GM23338 (cell line): Measurements from ENCODE around the gene SETD1A. TPM values are rescaled to one million over a fixed set of nuclear protein-coding genes. Genes with fewer than 3 reads are reported as not detected.
A peak's percentile ranks its signal among the peaks of the same experiment; 100 is the strongest.

ENCODE experiments used
- ATAC-seq: fragments of 200-7000 bp; cut with Tn5 transposase; 3 replicates; pipeline ENCODE4 v1.9.1; 2020
- DNase-seq: peaks from one replicate; pipeline ENCODE4 v3.0.0-alpha.2; 2015; ENCODE audit warnings: low spot score
- H2AFZ ChIP-seq: fragments of 200-600 bp; sonication (generic); 2 replicates; pipeline ENCODE4 v1.8.0; 2016; ENCODE audit warnings: antibody characterized with exemption, mild to moderate bottlenecking, moderate library complexity
- H3F3A ChIP-seq: fragments of 200-600 bp; sonication (generic); replicated peaks from 2 replicates; pipeline ENCODE4 v1.8.0; 2017; ENCODE audit warnings: antibody characterized with exemption, mixed run types, low read depth
- H3K27ac ChIP-seq: fragments of 200-600 bp; sonication (generic); 2 replicates; pipeline ENCODE4 v1.6.1; 2016; ENCODE audit warnings: low read depth
- H3K27me3 ChIP-seq: fragments of 200-600 bp; sonication (generic); 2 replicates; pipeline ENCODE4 v1.8.0; 2016; ENCODE audit warnings: mild to moderate bottlenecking, mixed run types, moderate library complexity; ENCODE audit not compliant: insufficient read depth
- H3K36me3 ChIP-seq: fragments of 200-600 bp; sonication (generic); 2 replicates; pipeline ENCODE4 v1.8.0; 2016; ENCODE audit warnings: mild to moderate bottlenecking; ENCODE audit not compliant: insufficient read depth
- H3K4me1 ChIP-seq: fragments of 200-600 bp; sonication (generic); 2 replicates; pipeline ENCODE4 v1.8.0; 2016; ENCODE audit warnings: mild to moderate bottlenecking, moderate library complexity; ENCODE audit not compliant: insufficient read depth
- H3K4me2 ChIP-seq: fragments of 200-600 bp; sonication (generic); 2 replicates; pipeline ENCODE4 v1.7.1; 2017; ENCODE audit warnings: mixed run types
- H3K4me3 ChIP-seq: fragments of 200-600 bp; sonication (generic); 2 replicates; pipeline ENCODE4 v1.6.1; 2016; ENCODE audit warnings: mixed run types
- H3K79me2 ChIP-seq: fragments of 200-600 bp; sonication (generic); replicated peaks from 2 replicates; pipeline ENCODE4 v1.8.0; 2017; ENCODE audit warnings: mild to moderate bottlenecking; ENCODE audit not compliant: insufficient read depth
- H3K9me2 ChIP-seq: fragments of 200-600 bp; sonication (generic); 2 replicates; pipeline ENCODE4 v1.8.0; 2017; ENCODE audit not compliant: insufficient read depth
- H4K20me1 ChIP-seq: fragments of 200-600 bp; sonication (generic); replicated peaks from 2 replicates; pipeline ENCODE4 v1.8.0; 2017; ENCODE audit warnings: mild to moderate bottlenecking; ENCODE audit not compliant: insufficient read depth
- H3K27ac Mint-ChIP-seq: 2 replicates; pipeline ENCODE4 v1.8.0; 2020; ENCODE audit warnings: inconsistent platforms, mild to moderate bottlenecking, moderate library complexity, mixed read lengths
- H3K27me3 Mint-ChIP-seq: 3 replicates; pipeline ENCODE4 v1.8.0; 2022; ENCODE audit warnings: low read depth, mild to moderate bottlenecking, moderate library complexity, mixed read lengths, inconsistent platforms; ENCODE audit not compliant: insufficient read depth, poor library complexity
- H3K36me3 Mint-ChIP-seq: 3 replicates; pipeline ENCODE4 v1.8.0; 2021; ENCODE audit warnings: low read depth, mild to moderate bottlenecking, inconsistent platforms, moderate library complexity, mixed read lengths
- H3K4me1 Mint-ChIP-seq: 3 replicates; pipeline ENCODE4 v1.8.0; 2020; ENCODE audit warnings: mild to moderate bottlenecking, inconsistent platforms, mixed read lengths
- H3K4me3 Mint-ChIP-seq: 3 replicates; pipeline ENCODE4 v1.8.0; 2021; ENCODE audit warnings: moderate library complexity, mild to moderate bottlenecking, inconsistent platforms, mixed read lengths
- H3K9me3 Mint-ChIP-seq: 3 replicates; pipeline ENCODE4 v1.8.0; 2020; ENCODE audit warnings: moderate library complexity, mild to moderate bottlenecking, inconsistent platforms, mixed read lengths
- CREB1 ChIP-seq: fragments of 250-450 bp; sonication (Bioruptor Pico); IDR thresholded peaks from 2 replicates; pipeline ENCODE4 v1.5.0; 2020; ENCODE audit warnings: low read depth, mild to moderate bottlenecking, moderate library complexity
- EZH2 ChIP-seq: fragments of 200-600 bp; sonication (generic); IDR thresholded peaks from one replicate; pipeline ENCODE4 v1.8.0; 2017; ENCODE audit warnings: antibody characterized with exemption, mild to moderate bottlenecking, low read depth; ENCODE audit not compliant: unreplicated experiment
- EZH2phosphoT487 ChIP-seq: fragments of 200-600 bp; sonication (generic); IDR thresholded peaks from one replicate; pipeline ENCODE4 v1.8.1; 2018; ENCODE audit warnings: antibody characterized with exemption; ENCODE audit not compliant: unreplicated experiment
- JUNB ChIP-seq: IDR thresholded peaks from one replicate; pipeline ENCODE4 v1.6.1; 2016; ENCODE audit warnings: antibody characterized with exemption; ENCODE audit not compliant: unreplicated experiment
- NANOG ChIP-seq: IDR thresholded peaks from 2 replicates; pipeline ENCODE4 v1.6.1; 2016; ENCODE audit warnings: antibody characterized with exemption, borderline replicate concordance
- POLR2AphosphoS5 ChIP-seq: IDR thresholded peaks from 2 replicates; pipeline ENCODE4 v1.6.1; 2016; ENCODE audit warnings: antibody characterized with exemption, low read depth
- STAT1 ChIP-seq: IDR thresholded peaks from one replicate; pipeline ENCODE4 v1.6.1; 2016; ENCODE audit warnings: antibody characterized with exemption; ENCODE audit not compliant: unreplicated experiment
- ZNF114 ChIP-seq: fragments of 250-450 bp; sonication (Bioruptor Pico); IDR thresholded peaks from 2 replicates; pipeline ENCODE4 v1.5.0; 2020; ENCODE audit warnings: mild to moderate bottlenecking, moderate library complexity
- ZNF331 ChIP-seq: fragments of 250-450 bp; sonication (Bioruptor Pico); IDR thresholded peaks from 2 replicates; pipeline ENCODE4 v1.5.0; 2020; ENCODE audit warnings: low read depth, mild to moderate bottlenecking, moderate library complexity
- polyA plus RNA-seq: library from polyadenylated mRNA; unstranded; fragments of >200 nt; fragmentation: Nextera tagmentation; extraction: Ambion mirVana; gene quantifications from 2 replicates; pipeline ENCODE4 v1.2.1, GENCODE V29; 2016
- total RNA-seq: library from RNA; depleted of rRNA; stranded (reverse); fragments of >200 nt; shearing (Covaris generic); gene quantifications from 2 replicates; pipeline ENCODE4 v1.2.3, GENCODE V29; 2014
- TF ChIP-seq, protein P1 (sequence below), 2 experiments: fragments of 200-600 bp in 1 of 2; sonication (generic) in 1 of 2; conservative IDR thresholded peaks; 2 replicates each; pipeline versions ENCODE4 v1.5.1 to v1.6.1; 2016 to 2017; ENCODE audit warnings: antibody characterized with exemption in 2 of 2, low read depth in 2 of 2, mild to moderate bottlenecking in 2 of 2, moderate library complexity in 1 of 2
- TF ChIP-seq, protein P2 (sequence below): IDR thresholded peaks from one replicate; pipeline ENCODE4 v1.6.1; 2018; ENCODE audit warnings: antibody characterized with exemption; ENCODE audit not compliant: unreplicated experiment
- TF ChIP-seq, protein P3 (sequence below): IDR thresholded peaks from 2 replicates; pipeline ENCODE4 v1.6.1; 2016; ENCODE audit warnings: antibody characterized with exemption
- TF ChIP-seq, protein P4 (sequence below): fragments of 250-450 bp; sonication (Bioruptor Pico); IDR thresholded peaks from 2 replicates; pipeline ENCODE4 v1.5.0; 2020; ENCODE audit warnings: mild to moderate bottlenecking, moderate library complexity

Gene SETD1A
- total and polyA plus RNA-seq, 2 experiments from 2014 or later = 10.8 to 21.9 TPM

DNA sequence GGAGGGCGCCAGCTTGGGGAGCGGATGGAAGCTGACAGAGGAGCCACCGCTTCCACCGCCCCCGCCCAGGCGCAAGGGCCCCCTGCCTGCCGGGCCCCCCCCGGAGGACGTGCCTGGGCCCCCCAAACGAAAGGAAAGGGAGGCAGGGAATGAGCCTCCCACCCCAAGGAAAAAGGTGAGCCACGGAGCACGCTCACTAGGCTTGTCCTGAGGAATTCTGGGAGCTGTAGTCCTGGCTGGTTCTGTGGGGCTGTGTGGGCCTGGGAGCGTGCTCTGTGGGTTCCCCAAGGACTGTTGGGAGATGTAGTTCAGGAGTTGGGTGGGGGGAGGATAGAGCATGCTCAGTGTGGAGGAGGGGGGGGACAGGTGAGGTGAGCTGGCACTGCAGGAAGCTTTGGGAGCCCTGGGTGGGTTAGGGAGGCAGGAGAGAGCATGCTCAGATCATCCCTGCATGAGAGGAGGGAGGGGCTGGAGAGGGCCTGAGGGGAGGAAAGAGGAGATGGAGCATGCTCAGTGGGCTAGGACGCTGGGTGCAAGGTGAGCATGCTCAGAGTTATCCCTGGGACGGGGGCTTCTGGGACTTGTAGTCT, 29.7 kb upstream of the SETD1A start:
- H3K79me2 ChIP-seq = peaks cover 18% of the 10 kb centered on the region
- peaks cover 11% of the 10 kb centered on the region for H3K4me1 Mint-ChIP-seq
- H3K9me3 Mint-ChIP-seq = no peaks in the 10 kb centered on the region
- DNase-seq (peak; percentile 85), ATAC-seq (peak; percentile 72)
- no peak overlapping the region for H3K27ac ChIP-seq
- peaks cover 41% of the 10 kb centered on the region for H3K36me3 Mint-ChIP-seq
- H3K4me2 ChIP-seq = peak overlapping the region; percentile 48; the same call in 1 of the 2 replicates
- H4K20me1 ChIP-seq = peaks cover 4% of the 10 kb centered on the region; the same call in 1 of the 2 replicates
- H3K4me1 ChIP-seq = peaks cover 9% of the 10 kb centered on the region; the same call in 1 of the 2 replicates
- peaks cover 27% of the 10 kb centered on the region for H3K36me3 ChIP-seq
- no peaks in the 10 kb centered on the region for H3K27me3 ChIP-seq
- no peak for TF ChIP-seq ZNF331 (CRISPR knock-in tag)
- peak; percentile 41 for TF ChIP-seq POLR2AphosphoS5
- TF ChIP-seq, protein P1, sequence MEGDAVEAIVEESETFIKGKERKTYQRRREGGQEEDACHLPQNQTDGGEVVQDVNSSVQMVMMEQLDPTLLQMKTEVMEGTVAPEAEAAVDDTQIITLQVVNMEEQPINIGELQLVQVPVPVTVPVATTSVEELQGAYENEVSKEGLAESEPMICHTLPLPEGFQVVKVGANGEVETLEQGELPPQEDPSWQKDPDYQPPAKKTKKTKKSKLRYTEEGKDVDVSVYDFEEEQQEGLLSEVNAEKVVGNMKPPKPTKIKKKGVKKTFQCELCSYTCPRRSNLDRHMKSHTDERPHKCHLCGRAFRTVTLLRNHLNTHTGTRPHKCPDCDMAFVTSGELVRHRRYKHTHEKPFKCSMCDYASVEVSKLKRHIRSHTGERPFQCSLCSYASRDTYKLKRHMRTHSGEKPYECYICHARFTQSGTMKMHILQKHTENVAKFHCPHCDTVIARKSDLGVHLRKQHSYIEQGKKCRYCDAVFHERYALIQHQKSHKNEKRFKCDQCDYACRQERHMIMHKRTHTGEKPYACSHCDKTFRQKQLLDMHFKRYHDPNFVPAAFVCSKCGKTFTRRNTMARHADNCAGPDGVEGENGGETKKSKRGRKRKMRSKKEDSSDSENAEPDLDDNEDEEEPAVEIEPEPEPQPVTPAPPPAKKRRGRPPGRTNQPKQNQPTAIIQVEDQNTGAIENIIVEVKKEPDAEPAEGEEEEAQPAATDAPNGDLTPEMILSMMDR (conservative IDR thresholded peaks at IDR 0.05; ENCODE audit: low read depth in 2 of 2) = no peak
- no peak for TF ChIP-seq EZH2
- TF ChIP-seq JUNB = no peak
- TF ChIP-seq, protein P2, sequence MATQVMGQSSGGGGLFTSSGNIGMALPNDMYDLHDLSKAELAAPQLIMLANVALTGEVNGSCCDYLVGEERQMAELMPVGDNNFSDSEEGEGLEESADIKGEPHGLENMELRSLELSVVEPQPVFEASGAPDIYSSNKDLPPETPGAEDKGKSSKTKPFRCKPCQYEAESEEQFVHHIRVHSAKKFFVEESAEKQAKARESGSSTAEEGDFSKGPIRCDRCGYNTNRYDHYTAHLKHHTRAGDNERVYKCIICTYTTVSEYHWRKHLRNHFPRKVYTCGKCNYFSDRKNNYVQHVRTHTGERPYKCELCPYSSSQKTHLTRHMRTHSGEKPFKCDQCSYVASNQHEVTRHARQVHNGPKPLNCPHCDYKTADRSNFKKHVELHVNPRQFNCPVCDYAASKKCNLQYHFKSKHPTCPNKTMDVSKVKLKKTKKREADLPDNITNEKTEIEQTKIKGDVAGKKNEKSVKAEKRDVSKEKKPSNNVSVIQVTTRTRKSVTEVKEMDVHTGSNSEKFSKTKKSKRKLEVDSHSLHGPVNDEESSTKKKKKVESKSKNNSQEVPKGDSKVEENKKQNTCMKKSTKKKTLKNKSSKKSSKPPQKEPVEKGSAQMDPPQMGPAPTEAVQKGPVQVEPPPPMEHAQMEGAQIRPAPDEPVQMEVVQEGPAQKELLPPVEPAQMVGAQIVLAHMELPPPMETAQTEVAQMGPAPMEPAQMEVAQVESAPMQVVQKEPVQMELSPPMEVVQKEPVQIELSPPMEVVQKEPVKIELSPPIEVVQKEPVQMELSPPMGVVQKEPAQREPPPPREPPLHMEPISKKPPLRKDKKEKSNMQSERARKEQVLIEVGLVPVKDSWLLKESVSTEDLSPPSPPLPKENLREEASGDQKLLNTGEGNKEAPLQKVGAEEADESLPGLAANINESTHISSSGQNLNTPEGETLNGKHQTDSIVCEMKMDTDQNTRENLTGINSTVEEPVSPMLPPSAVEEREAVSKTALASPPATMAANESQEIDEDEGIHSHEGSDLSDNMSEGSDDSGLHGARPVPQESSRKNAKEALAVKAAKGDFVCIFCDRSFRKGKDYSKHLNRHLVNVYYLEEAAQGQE = no peak
- TF ChIP-seq NANOG = no peak
- TF ChIP-seq ZNF114 = no peak
- no peak for TF ChIP-seq EZH2phosphoT487
- TF ChIP-seq, protein P3, sequence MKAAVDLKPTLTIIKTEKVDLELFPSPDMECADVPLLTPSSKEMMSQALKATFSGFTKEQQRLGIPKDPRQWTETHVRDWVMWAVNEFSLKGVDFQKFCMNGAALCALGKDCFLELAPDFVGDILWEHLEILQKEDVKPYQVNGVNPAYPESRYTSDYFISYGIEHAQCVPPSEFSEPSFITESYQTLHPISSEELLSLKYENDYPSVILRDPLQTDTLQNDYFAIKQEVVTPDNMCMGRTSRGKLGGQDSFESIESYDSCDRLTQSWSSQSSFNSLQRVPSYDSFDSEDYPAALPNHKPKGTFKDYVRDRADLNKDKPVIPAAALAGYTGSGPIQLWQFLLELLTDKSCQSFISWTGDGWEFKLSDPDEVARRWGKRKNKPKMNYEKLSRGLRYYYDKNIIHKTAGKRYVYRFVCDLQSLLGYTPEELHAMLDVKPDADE = peak; percentile 92
- TF ChIP-seq, protein P4, sequence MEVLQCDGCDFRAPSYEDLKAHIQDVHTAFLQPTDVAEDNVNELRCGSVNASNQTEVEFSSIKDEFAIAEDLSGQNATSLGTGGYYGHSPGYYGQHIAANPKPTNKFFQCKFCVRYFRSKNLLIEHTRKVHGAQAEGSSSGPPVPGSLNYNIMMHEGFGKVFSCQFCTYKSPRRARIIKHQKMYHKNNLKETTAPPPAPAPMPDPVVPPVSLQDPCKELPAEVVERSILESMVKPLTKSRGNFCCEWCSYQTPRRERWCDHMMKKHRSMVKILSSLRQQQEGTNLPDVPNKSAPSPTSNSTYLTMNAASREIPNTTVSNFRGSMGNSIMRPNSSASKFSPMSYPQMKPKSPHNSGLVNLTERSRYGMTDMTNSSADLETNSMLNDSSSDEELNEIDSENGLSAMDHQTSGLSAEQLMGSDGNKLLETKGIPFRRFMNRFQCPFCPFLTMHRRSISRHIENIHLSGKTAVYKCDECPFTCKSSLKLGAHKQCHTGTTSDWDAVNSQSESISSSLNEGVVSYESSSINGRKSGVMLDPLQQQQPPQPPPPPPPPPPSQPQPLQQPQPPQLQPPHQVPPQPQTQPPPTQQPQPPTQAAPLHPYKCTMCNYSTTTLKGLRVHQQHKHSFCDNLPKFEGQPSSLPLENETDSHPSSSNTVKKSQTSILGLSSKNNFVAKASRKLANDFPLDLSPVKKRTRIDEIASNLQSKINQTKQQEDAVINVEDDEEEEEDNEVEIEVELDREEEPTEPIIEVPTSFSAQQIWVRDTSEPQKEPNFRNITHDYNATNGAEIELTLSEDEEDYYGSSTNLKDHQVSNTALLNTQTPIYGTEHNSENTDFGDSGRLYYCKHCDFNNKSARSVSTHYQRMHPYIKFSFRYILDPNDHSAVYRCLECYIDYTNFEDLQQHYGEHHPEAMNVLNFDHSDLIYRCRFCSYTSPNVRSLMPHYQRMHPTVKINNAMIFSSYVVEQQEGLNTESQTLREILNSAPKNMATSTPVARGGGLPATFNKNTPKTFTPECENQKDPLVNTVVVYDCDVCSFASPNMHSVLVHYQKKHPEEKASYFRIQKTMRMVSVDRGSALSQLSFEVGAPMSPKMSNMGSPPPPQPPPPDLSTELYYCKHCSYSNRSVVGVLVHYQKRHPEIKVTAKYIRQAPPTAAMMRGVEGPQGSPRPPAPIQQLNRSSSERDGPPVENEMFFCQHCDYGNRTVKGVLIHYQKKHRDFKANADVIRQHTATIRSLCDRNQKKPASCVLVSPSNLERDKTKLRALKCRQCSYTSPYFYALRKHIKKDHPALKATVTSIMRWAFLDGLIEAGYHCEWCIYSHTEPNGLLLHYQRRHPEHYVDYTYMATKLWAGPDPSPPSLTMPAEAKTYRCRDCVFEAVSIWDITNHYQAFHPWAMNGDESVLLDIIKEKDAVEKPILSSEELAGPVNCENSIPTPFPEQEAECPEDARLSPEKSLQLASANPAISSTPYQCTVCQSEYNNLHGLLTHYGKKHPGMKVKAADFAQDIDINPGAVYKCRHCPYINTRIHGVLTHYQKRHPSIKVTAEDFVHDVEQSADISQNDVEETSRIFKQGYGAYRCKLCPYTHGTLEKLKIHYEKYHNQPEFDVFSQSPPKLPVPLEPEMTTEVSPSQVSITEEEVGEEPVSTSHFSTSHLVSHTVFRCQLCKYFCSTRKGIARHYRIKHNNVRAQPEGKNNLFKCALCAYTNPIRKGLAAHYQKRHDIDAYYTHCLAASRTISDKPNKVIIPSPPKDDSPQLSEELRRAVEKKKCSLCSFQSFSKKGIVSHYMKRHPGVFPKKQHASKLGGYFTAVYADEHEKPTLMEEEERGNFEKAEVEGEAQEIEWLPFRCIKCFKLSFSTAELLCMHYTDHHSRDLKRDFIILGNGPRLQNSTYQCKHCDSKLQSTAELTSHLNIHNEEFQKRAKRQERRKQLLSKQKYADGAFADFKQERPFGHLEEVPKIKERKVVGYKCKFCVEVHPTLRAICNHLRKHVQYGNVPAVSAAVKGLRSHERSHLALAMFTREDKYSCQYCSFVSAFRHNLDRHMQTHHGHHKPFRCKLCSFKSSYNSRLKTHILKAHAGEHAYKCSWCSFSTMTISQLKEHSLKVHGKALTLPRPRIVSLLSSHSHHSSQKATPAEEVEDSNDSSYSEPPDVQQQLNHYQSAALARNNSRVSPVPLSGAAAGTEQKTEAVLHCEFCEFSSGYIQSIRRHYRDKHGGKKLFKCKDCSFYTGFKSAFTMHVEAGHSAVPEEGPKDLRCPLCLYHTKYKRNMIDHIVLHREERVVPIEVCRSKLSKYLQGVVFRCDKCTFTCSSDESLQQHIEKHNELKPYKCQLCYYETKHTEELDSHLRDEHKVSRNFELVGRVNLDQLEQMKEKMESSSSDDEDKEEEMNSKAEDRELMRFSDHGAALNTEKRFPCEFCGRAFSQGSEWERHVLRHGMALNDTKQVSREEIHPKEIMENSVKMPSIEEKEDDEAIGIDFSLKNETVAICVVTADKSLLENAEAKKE (CRISPR knock-in tag) = no peak
- no peak for TF ChIP-seq CREB1 (CRISPR knock-in tag)
- TF ChIP-seq STAT1 = no peak
- H3K27me3 Mint-ChIP-seq = peaks cover 4% of the 10 kb centered on the region
- no peak overlapping the region for H2AFZ ChIP-seq
- peak overlapping the region; percentile 30; the same call in 1 of the 3 replicates for H3K4me3 Mint-ChIP-seq
- no peaks in the 10 kb centered on the region for H3K9me2 ChIP-seq
- H3F3A ChIP-seq = 0 out of 2 replicates have a peak, but pooled peaks cover 5% of the 10 kb centered on the region
- peak overlapping the region; percentile 70; the same call in 1 of the 2 replicates for H3K27ac Mint-ChIP-seq
- peak overlapping the region; percentile 20; the same call in 1 of the 2 replicates for H3K4me3 ChIP-seq
